Spleen (tissue), 11 donors: Measurements from ENCODE around the gene SH3RF1. TPM values are rescaled to one million over a fixed set of nuclear protein-coding genes. Genes with fewer than 3 reads are reported as not detected.

ENCODE experiments used
- DNase-seq: peaks from one replicate; pipeline ENCODE4 v3.0.0-alpha.2; 2020
- H3K27ac ChIP-seq, 8 donors: fragments of 200-600 bp; sonication (generic) in 7 of 8; 1 replicate in 4 of 8; 2 replicates in 4 of 8; pipeline versions ENCODE4 v1.5.0 to v1.8.0; 2016 to 2021; ENCODE audit warnings: inconsistent platforms in 4 of 8, mild to moderate bottlenecking in 4 of 8, moderate library complexity in 1 of 8
- H3K27me3 ChIP-seq, 7 donors: fragments of 200-600 bp; sonication (generic) in 6 of 7; replicated peaks in 1 of 7; 1 replicate in 4 of 7; 2 replicates in 3 of 7; pipeline versions ENCODE4 v1.5.0 to v1.8.0; 2016 to 2021; ENCODE audit warnings: inconsistent platforms in 3 of 7, mild to moderate bottlenecking in 1 of 7
- H3K36me3 ChIP-seq, 6 donors: fragments of 200-600 bp; sonication (generic) in 5 of 6; 1 replicate in 4 of 6; 2 replicates in 2 of 6; pipeline versions ENCODE4 v1.5.0 to v1.8.0; 2016 to 2021; ENCODE audit warnings: inconsistent platforms in 2 of 6
- H3K4me1 ChIP-seq, 6 donors: fragments of 200-600 bp; sonication (generic) in 5 of 6; 1 replicate in 3 of 6; 2 replicates in 3 of 6; pipeline versions ENCODE4 v1.5.0 to v1.8.0; 2016 to 2021; ENCODE audit warnings: inconsistent platforms in 3 of 6
- H3K4me3 ChIP-seq, 8 donors: fragments of 200-600 bp; sonication (generic) in 7 of 8; 1 replicate in 4 of 8; 2 replicates in 4 of 8; pipeline versions ENCODE4 v1.5.0 to v1.8.0; 2016 to 2021; ENCODE audit warnings: inconsistent platforms in 4 of 8, mild to moderate bottlenecking in 4 of 8, moderate library complexity in 2 of 8
- H3K9me3 ChIP-seq, 8 donors: fragments of 200-600 bp; sonication (generic) in 7 of 8; 1 replicate in 4 of 8; 2 replicates in 4 of 8; pipeline versions ENCODE4 v1.5.0 to v1.8.0; 2016 to 2021; ENCODE audit warnings: inconsistent platforms in 4 of 8
- CTCF ChIP-seq, 11 experiments: fragments of 200-600 bp in 7 of 11; fragments of 450-650 bp in 4 of 11; sonication (generic) in 4 of 11; IDR thresholded peaks in 8 of 11; conservative IDR thresholded peaks in 3 of 11; 1 replicate in 7 of 11; 2 replicates in 4 of 11; pipeline versions ENCODE4 v1.4.0 to v1.8.0; 2016 to 2021; ENCODE audit warnings: antibody characterized with exemption in 11 of 11, inconsistent platforms in 4 of 11, mild to moderate bottlenecking in 1 of 11
- POLR2A ChIP-seq, 3 donors: fragments of 450-650 bp; IDR thresholded peaks; one replicate each; pipeline ENCODE4 v1.5.1; 2017; ENCODE audit warnings: antibody characterized with exemption in 3 of 3, mild to moderate bottlenecking in 1 of 3
- POLR2AphosphoS5 ChIP-seq, 3 donors: sonication (generic); formaldehyde crosslinking; IDR thresholded peaks; one replicate each; pipeline ENCODE4 v1.5.1; 2017; ENCODE audit warnings: antibody characterized with exemption in 3 of 3
- WGBS, 5 donors: extraction: QIAGEN DNeasy Blood & Tissue Kit in 3 of 5; methylation state at CpG; one replicate each; pipeline versions ENCODE4 v1.1.5 to v1.1.7; 2013 to 2018; 5-methylcytosine and 5-hydroxymethylcytosine counted together
- intact Hi-C: fragments of 100-400 bp; cut with DNase I; formaldehyde crosslinking; loops from one replicate; pipeline ENCODE4 v1.15.0; 2023; ENCODE audit warnings: low total_unique reads
- polyA plus RNA-seq, 3 donors: library from polyadenylated mRNA; stranded (reverse); fragments of 200-250 nt; gene quantifications; one replicate each; pipeline ENCODE4 v1.2.1, GENCODE V29; 2013
- total RNA-seq, 7 donors: library from RNA; depleted of rRNA in 3 of 7; stranded (reverse); fragments of >200 nt in 3 of 7; fragmentation: NEBNext Ultra II Directional in 4 of 7; extraction: Animal tissue kit (Norgen Biotek cat#: 25700) in 4 of 7; gene quantifications; one replicate each; pipeline versions ENCODE4 v1.1.0 to v1.2.1, GENCODE V29; 2016 to 2021
- donor health status: healthy with polysubstance abuse.
- donor health status: DM: no; HTN: no; CAD: no; lungs with moderate emphysema.
- donor health status: DM: no; HTN: no; CAD: no.
- donor health status: Bipolar disorder and iron deficiency.
- donor health status: healthy.
- donor health status: DM: no; HTN: no; CAD: no.
- donor health status: DM: yes; HTN: yes; CAD: no.

The SH3RF1 gene
- total and polyA plus RNA-seq, 10 donors, result 1.1 to 18.6 (median 10.0) TPM

GRCh38 chr4:169089004-169089403 lies 181.8 kb downstream of the SH3RF1 start:
- no peaks in the 10 kb centered on the region for H3K4me1 ChIP-seq
- peaks cover 0 to 7% (median 0%) of the 10 kb centered on the region in 6 donors for H3K36me3 ChIP-seq
- 90 to 96% (median 93%) methylated on average over 5 of the region's 5 CpGs for WGBS, 5 donors
- intact Hi-C loops, result no loop called here
- H3K27ac ChIP-seq, result no peak overlapping the region
- TF ChIP-seq POLR2A (IDR thresholded peaks at IDR 0.05) (no peak), CTCF (IDR thresholded peaks at IDR 0.05 in 8 of 11, conservative IDR thresholded peaks at IDR 0.05 in 3 of 11) (no peak)
- DNase-seq, result no peak
- no peaks in the 10 kb centered on the region for H3K27me3 ChIP-seq
- H3K4me3 ChIP-seq, result no peak overlapping the region
- peaks cover 3 to 24% (median 20%) of the 10 kb centered on the region in 8 donors for H3K9me3 ChIP-seq

GRCh38 chr4:169084954-169085353 lies 185.8 kb downstream of the SH3RF1 start:
- no peak overlapping the region for H3K4me3 ChIP-seq
- WGBS, 5 donors, result 81 to 84% (median 83%) methylated on average over 4 of the region's 4 CpGs
- no peaks in the 10 kb centered on the region for H3K27me3 ChIP-seq
- peaks cover 2 to 21% (median 14%) of the 10 kb centered on the region in 6 donors for H3K4me1 ChIP-seq
- TF ChIP-seq CTCF (IDR thresholded peaks at IDR 0.05 in 8 of 11, conservative IDR thresholded peaks at IDR 0.05 in 3 of 11), result no peak
- no peak for TF ChIP-seq POLR2AphosphoS5 (IDR thresholded peaks at IDR 0.05)
- no peak for TF ChIP-seq POLR2A (IDR thresholded peaks at IDR 0.05)
- H3K9me3 ChIP-seq, result peaks cover 0 to 6% (median 2%) of the 10 kb centered on the region in 8 donors
- no peaks in the 10 kb centered on the region for H3K36me3 ChIP-seq
- intact Hi-C loops, result no loop called here
- no peak overlapping the region for H3K27ac ChIP-seq
- DNase-seq, result no peak

GRCh38 chr4:169080981-169081380 lies 189.8 kb downstream of the SH3RF1 start:
- peak overlapping the region in 1 of 8 donors; percentile 63 for H3K4me3 ChIP-seq
- H3K27me3 ChIP-seq, result no peaks in the 10 kb centered on the region
- WGBS, 5 donors, result 10 to 23% (median 15%) methylated on average over 2 of the region's 2 CpGs
- H3K9me3 ChIP-seq, result no peaks in the 10 kb centered on the region
- no peak for DNase-seq
- peak overlapping the region in 7 of 8 donors; percentile 54 to 92 (median 81) for H3K27ac ChIP-seq
- intact Hi-C loops, result no loop called here
- no peaks in the 10 kb centered on the region for H3K36me3 ChIP-seq
- peaks cover 5 to 29% (median 20%) of the 10 kb centered on the region in 6 donors for H3K4me1 ChIP-seq
- no peak for TF ChIP-seq CTCF (IDR thresholded peaks at IDR 0.05 in 8 of 11, conservative IDR thresholded peaks at IDR 0.05 in 3 of 11)
- TF ChIP-seq POLR2A (IDR thresholded peaks at IDR 0.05), result no peak
- TF ChIP-seq POLR2AphosphoS5 (IDR thresholded peaks at IDR 0.05), result no peak

- peak; percentile 87 for DNase-seq
- WGBS, 5 donors, result 10 to 25% (median 14%) methylated on average over 19 of the region's 19 CpGs
- peak overlapping the region in 7 of 8 donors; percentile 38 to 92 (median 81) for H3K27ac ChIP-seq
- H3K9me3 ChIP-seq, result no peaks in the 10 kb centered on the region
- intact Hi-C loops, result no loop called here
- H3K27me3 ChIP-seq, result no peaks in the 10 kb centered on the region
- TF ChIP-seq CTCF (IDR thresholded peaks at IDR 0.05 in 8 of 11, conservative IDR thresholded peaks at IDR 0.05 in 3 of 11) (no peak), POLR2A (IDR thresholded peaks at IDR 0.05) (no peak), POLR2AphosphoS5 (IDR thresholded peaks at IDR 0.05) (peak in 2 of 3 donors; percentile 29 to 34)
- H3K36me3 ChIP-seq, result no peaks in the 10 kb centered on the region
- peaks cover 5 to 29% (median 20%) of the 10 kb centered on the region in 6 donors for H3K4me1 ChIP-seq
- H3K4me3 ChIP-seq, result peak overlapping the region in 7 of 8 donors; percentile 10 to 63 (median 28)
These were observed 190.6 kb downstream of the SH3RF1 start for GRCh38 chr4:169079942-169080827.
